GM21447 (cell line): ENCODE results near the gene EBF3.

Source experiments
- ATAC-seq: cut with Tn5 transposase; IDR thresholded peaks from one replicate; pipeline ENCODE4 v1.9.1; 2021; ENCODE audit not compliant: unreplicated experiment

EBF3 gene

DNA sequence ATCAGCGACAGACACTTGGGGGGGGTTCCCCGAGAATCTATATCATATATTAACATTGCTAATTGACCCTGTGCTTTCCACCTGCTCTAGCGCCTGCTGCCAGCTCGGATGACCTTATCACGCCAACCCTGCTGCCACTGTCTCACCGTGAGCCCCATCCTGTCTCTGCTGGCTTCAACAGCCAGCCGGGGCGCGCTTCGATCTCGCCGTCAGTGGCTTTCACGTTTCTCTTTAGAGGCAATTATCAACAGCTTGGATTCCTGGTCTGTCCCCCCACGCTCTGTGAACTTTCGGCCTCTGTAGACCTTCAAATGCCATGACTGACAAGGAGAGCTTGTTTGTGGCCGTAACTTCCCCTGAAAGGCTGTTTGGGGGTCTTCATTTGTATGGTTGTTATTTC is 123.0 kb downstream of the EBF3 start:
- ATAC-seq, result no peak

GRCh38 chr10:129840196-129840590 is 123.9 kb downstream of the EBF3 start:
- no peak for ATAC-seq

- no peak for ATAC-seq
Measured at GRCh38 chr10:129839285-129840195, 124.5 kb downstream of the EBF3 start.

DNA sequence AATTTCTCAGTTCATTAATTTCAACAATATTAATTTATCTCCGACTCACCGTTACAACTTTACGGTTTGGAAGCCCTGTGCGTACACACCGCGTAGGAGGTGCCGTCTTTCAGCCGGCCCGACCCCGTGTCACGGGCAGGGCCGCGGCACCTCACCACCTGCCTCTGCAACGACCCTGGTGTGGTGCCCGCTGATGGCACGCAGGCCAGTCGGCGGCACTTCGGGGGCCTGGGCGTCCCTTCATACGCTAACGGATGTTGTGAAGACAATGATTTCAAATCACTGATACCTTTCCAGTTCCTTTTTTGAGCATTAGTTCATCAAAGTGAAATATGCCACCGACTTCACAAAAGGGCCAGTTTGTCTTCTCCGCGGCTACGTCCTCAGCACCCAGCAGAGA is 125.3 kb downstream of the EBF3 start:
- no peak for ATAC-seq

DNA sequence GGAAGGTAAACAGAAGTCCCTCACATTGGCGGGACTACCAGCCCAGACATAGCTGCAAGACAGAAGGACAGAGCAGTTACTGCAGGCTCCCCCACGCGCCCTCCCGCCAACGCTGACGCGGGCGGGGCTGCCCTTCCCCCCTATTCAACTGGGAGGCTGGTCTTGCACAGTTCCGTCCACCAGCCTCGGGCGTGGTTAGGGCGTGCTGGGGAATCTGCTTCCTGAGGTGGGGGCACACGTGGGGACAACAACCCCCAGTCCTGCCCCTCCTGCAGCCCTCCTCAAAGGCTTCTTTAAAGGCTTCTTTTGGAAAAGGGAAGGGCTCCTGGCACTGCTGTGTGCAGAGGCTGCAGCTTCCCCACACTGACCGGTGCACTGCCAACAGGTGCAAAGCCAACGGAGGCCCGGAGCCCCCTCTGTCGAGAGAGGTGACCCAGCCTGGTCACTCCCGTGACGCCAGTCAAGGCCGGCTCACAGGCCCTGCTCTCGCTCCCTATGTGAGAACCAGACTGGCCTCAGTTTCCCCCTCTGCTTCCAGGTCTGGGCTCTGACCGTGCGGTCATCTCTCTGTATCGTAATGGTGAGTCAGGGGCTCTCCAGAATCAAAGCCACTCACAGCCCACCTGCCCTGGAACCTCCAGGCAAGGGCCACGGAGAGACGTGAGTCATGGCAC is 126.0 kb downstream of the EBF3 start:
- ATAC-seq, result no peak

- no peak for ATAC-seq
Measured at GRCh38 chr10:129836253-129836652, 127.8 kb downstream of the EBF3 start.

DNA sequence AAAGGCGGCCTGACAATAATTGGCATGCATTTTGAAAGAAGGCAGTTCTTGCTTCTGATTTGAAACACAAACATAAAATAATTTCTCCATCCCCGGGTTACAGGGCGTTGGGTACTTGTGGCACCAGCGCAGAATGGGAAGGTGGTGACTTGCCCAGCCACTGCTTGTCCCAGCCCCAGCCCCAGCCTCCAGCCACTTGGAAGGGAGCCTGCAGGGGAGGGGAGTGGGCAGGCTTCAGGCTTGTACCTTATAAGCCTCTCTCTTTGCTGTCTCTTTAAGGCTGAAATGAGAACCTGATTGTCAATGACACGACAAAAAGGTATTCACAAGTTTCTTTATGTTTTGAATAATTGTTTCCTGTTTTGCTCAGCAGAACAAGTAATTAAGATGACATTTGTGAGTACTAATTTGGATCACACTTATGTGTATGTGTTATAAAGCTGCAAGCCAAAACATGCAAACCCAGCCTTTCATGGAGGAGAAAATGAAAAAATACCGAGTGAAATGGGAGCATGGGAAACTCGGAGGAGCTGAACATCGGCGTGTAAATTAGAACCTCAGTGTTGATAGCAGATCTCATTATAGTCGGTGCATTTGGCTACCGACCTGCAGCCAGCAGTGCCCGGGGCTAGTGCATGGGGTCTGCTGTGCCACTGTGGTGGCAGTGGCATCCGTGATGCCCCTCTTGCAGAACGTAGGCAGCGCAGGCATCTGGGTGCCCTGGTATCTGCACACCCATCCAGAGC is 129.9 kb downstream of the EBF3 start:
- ATAC-seq, result no peak

- ATAC-seq, result no peak
Measured at GRCh38 chr10:129833468-129833950, 130.6 kb downstream of the EBF3 start.

DNA sequence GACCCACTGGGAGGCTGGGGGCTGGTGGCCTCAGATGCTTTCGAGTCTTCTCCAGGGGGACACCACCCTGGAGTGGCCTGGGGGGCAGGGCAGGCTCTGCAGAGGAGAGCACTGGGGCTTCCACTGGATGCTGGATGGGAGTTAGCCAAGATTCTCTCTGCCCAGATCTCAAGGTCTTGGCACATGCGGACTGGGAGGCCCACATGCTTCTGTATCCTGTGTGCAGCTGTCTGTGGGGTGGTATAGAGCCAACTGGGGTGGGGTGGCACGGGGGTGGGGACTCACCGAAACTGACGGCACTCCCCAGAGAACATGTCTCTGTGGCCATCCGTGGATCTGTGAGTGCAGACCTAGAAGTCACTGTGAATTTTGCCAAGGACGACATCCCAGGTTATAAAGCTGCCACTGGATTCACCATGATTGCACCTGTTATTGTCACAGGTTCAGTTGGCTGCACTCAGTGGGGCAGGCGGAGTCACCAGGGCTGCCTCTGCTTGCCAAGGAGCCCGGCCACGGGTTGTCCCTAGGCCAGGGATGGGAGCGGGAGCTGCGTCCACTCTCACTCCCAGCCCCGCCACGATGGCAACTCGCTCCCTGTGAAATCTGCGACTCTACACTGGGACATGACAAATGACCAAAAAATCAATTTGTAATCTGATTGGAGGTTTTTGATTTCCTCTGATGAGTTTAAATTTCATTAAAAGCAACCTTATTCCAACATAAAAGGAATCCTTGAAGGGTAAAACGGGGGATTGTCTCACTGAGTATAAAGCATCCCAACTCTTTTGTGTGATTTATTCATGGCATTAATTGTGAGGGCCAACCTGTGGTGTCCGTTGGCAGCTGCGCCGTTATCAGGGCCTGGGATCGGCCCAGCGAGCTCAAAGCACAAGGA is 131.3 kb downstream of the EBF3 start:
- ATAC-seq, result no peak

- ATAC-seq, result no peak
Measured at GRCh38 chr10:129831150-129831549, 132.9 kb downstream of the EBF3 start.

GRCh38 chr10:129825826-129826225 is 138.2 kb downstream of the EBF3 start:
- no peak for ATAC-seq

DNA sequence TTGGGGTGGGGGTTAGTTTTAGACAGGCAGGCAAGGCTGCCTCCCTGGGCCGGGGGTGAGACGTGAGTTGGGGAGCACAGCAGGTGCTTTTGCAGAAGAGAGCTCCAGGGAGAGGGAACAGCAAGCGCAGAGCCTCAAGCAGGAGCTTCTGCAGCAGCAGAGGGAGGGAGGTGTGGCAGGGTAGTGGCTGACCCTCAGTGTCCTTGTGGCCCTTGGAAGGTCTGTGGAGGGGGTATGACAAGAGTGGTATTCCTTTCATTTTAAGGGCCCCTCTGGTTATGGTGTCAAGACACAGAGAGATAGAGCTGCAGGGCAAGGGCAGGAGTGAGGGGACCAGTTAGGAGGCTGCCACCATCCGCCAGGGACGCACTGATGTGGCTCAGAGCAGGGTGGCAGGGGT is 138.9 kb downstream of the EBF3 start:
- ATAC-seq, result no peak

DNA sequence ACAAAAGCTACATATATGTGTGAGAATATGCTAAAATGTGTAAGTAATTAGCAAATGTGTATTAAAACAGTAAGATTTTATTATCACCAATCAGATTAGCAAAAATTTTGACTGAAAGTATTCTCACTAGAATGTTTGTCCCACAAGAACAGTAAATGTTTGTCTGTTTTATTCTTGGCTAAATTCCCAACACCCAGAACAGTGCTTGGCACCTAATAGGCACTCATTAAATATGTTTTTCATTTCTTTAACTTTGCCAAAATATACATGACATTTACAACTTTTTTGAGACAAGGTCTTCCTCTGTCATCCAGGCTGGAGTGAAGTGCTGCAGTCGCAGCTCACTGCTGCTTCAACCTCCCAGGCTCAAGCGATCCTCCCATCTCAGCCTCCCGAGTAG is 143.6 kb downstream of the EBF3 start:
- ATAC-seq, result no peak

GRCh38 chr10:129816656-129817045 is 147.4 kb downstream of the EBF3 start:
- ATAC-seq, result no peak

DNA sequence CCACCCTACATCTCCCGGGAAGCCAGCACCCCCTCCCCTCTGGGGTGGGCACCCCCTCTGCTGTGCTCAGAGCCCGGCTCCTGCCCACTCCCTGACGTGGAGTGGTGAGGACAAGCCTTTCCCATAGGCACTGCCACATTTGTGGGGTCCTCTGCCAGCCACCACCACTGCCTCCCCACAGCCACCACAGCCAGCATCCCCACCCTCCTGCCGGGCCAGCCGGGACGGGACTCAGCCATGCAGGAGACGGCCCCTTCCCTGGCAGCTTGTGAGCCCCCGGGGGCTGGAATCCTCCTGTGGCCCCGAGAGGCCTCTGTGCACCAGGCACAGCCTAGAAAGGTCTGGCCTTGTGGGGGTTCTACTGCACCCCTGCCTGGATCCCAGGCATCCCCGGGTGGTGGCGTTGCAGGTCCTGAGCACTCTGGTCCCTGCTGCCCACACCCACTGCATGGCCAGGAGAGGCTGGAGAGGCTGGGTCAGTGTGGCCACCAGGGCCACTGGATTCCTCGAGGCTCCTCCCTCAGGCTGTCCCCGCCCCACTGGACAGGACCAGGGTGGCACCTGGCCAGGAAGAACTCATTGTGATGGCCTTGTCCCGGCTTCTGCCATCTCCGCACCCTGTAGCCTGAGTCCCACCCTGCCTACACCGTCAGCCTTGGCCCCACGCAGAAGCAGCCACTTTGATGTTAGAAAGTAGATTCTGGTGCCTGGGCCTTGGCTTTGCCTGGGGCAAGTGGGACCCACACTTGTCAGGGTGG is 148.0 kb downstream of the EBF3 start:
- ATAC-seq, result no peak

DNA sequence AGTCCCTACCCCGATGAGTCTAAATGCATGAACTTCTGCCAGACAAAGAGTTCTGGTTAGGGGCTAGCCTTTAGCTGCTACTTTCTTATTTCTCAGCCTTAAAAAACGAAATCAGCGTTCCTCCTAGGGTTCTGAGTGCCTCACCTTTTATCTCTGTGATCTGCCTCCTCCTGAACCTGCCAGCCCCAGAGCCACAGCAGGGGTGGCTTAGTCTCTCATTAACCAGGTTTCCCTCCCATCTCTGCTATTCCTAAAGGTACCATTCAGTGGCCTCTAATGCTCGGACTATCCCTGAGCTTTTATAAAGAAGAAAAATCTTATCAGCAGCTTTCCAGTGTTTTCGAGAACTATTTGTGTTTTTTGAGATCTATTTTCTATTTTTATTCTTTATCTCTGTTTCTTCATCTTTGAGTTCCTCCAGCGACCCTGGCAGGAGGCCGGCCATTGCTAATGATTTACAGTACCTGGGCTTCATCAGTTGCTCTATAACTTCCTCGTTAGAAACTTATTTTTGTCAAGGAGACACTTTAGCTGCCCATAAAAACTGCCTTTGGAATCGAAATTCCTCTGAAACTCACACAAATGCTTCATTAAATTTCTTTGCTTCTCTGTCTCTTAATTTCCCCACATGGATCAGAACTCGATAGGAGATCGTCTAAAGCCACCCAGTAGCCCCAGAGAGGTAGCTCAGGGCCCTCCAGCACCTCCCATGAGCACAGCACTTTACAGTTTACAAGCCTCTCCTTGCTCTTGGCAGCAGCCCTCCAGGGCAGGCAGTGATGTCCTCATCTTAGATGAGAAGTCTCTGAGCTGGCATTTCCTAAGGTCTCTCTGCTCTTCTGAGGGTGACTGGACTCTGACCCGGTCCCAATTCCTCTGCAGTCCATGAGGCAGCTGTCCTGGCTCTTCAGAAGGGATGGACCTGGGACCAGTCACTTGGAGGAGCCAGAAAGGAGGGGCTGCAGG is 149.1 kb downstream of the EBF3 start:
- no peak for ATAC-seq

GRCh38 chr10:129812398-129812797 is 151.7 kb downstream of the EBF3 start:
- ATAC-seq, result no peak

- no peak for ATAC-seq
Measured at GRCh38 chr10:129811208-129811607, 152.9 kb downstream of the EBF3 start.

DNA sequence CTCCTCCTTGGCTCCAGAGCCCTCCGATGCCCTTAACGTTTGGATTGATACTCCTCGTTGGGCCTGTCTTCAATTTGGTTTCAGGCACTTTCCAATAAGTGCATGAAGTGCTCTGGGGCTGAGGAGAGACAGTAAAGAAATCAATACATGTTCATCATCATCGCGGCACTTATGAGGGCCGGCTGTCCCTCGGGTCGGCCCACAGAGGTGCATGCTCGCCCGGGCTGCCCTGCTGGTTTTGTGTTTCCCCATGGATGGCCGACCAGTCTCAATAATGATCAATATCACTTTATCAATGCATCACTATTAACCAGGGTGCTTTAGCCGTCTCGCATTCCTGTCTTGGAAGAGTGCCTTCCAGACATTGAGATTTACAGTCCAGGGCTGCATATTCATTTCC is 154.2 kb downstream of the EBF3 start:
- no peak for ATAC-seq
